PFSK-1 (cell line): ENCODE data around the gene PHACTR2.

Source experiments
- FOXP2 ChIP-seq: optimal IDR thresholded peaks from 2 replicates; pipeline ENCODE3; 2011; ENCODE audit warnings: borderline replicate concordance, control low read depth, inconsistent platforms; ENCODE audit not compliant: insufficient read depth; ENCODE audit errors: extremely low read length, extremely low read depth
- POLR2AphosphoS5 ChIP-seq: IDR thresholded peaks from 2 replicates; pipeline ENCODE4 v1.6.1; 2012; ENCODE audit warnings: low read depth, mild to moderate bottlenecking, control low read depth, low read length, moderate library complexity
- REST ChIP-seq, 2 experiments: IDR thresholded peaks; 2 replicates each; pipeline versions ENCODE4 v1.6.1 to v1.8.0; 2011 to 2012; ENCODE audit warnings: low read depth in 2 of 2, low read length in 2 of 2, control low read depth in 1 of 2, inconsistent platforms in 1 of 2, mild to moderate bottlenecking in 1 of 2, moderate library complexity in 1 of 2; ENCODE audit not compliant: insufficient read depth in 1 of 2
- SIN3A ChIP-seq: IDR thresholded peaks from 2 replicates; pipeline ENCODE4 v1.6.1; 2012; ENCODE audit warnings: mild to moderate bottlenecking, low read length, moderate library complexity, borderline replicate concordance; ENCODE audit not compliant: insufficient read depth
- TAF1 ChIP-seq: IDR thresholded peaks from 2 replicates; pipeline ENCODE4 v1.6.1; 2012; ENCODE audit warnings: low read length, control low read depth, borderline replicate concordance; ENCODE audit not compliant: insufficient read depth

PHACTR2 gene

GRCh38 chr6:143743301-143744166, 65.8 kb downstream of the PHACTR2 start:
- TF ChIP-seq TAF1: no peak
- no peak for TF ChIP-seq FOXP2
- TF ChIP-seq SIN3A: no peak
- no peak for TF ChIP-seq POLR2AphosphoS5
- no peak for TF ChIP-seq REST (IDR thresholded peaks at IDR 0.05; ENCODE audit: insufficient read depth in 1 of 2, low read depth in 2 of 2, low read length in 2 of 2)

- TF ChIP-seq SIN3A (no peak), REST (IDR thresholded peaks at IDR 0.05; ENCODE audit: insufficient read depth in 1 of 2, low read depth in 2 of 2, low read length in 2 of 2) (no peak), POLR2AphosphoS5 (no peak), FOXP2 (no peak), TAF1 (no peak)
Measured at GRCh38 chr6:143744551-143745165, 66.9 kb downstream of the PHACTR2 start.

- TF ChIP-seq POLR2AphosphoS5 (no peak), TAF1 (no peak), SIN3A (no peak), REST (IDR thresholded peaks at IDR 0.05; ENCODE audit: insufficient read depth in 1 of 2, low read depth in 2 of 2, low read length in 2 of 2) (no peak), FOXP2 (no peak)
Measured at GRCh38 chr6:143745166-143746133, 67.7 kb downstream of the PHACTR2 start.

DNA sequence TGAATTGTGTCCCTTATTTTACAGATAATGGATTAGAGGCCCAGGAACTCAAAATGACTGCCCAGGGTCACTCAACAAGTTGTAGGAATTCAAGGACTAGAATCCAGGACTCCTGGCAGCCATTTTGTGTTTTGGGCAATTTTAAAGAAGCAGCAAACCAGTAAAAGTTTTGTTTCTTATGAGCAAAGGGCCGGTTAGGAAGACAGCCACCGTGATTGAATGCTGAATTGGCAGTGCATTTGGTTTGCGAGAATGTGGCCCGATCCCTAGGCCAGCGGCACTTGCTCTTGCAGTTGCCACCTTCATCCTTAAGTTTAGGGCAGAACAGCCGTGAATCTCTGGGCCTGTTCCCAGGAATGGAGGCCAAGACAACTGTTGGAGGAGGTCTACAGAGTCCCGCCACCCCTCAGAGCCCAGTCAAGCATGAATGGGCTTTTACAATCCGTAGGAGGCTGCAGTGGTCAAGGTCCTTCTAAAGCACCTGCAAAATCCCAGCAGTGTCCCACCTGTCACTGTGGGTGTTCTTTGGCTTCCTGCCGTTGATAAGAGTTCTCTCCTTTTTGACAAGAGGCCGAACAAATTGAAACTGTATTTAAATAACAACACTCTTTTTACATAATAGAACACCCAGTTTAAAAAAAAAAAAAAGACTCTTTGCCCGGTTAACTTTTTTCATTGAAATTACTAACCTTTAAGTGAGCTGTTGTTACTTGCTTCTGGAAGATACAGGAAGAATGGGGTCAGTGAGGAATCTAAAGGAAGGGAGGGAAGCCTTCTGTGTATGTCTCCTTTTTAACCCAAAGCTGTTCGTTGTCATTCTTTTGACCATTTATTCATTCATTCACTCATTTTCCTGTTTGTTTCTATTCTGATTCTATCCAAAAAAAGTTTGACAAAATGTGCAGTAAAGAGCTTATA, 68.7 kb downstream of the PHACTR2 start:
- TF ChIP-seq TAF1: no peak
